ENCODE results near the gene EVA1A. TPM values are rescaled to one million over a fixed set of nuclear protein-coding genes. Genes with fewer than 3 reads are reported as not detected.

EVA1A gene
- total RNA-seq, 5 donors from 2014 or later (not counting 1 experiment from before 2014, with no cell fraction given), result 0.62 TPM; not detected in 4

DNA sequence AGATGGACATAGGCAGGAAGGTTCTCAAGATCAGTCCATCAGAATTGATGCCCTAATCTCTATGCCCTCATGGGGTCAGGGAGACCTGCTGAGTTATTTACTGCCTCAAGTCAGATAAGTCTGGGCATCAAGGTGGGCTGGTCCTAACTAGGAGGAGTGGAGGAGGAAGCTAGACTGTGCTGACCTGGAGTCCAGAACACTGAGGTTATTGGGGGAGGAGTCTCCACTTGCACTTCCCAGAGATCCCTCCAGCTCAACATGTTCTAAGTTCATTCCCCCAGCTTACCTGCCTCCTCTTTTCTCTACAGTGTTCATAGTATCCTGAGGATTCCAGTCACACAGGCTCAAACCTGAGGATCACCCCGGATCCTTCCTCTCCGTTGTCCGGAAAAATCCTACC lies 19.3 kb downstream of the EVA1A start:
- no peaks in the 10 kb centered on the region for H3K9me3 ChIP-seq
- H3K27me3 ChIP-seq (replicated peaks in 1 of 2; ENCODE audit: control insufficient read depth in 2 of 2, extremely low read depth in 1 of 2, insufficient read depth in 2 of 2, low read length in 1 of 2), result peaks cover 0 to 2% of the 10 kb centered on the region in 2 experiments
- Mint-ChIP-seq H3K36me3 (no peaks in the 10 kb centered on the region), H3K4me1 (no peaks in the 10 kb centered on the region), H3K4me3 (no peak overlapping the region), H3K27ac (no peak overlapping the region), H3K27me3 (peaks cover 0 to 20% of the 10 kb centered on the region in 2 donors), H3K9me3 (peaks cover 0 to 10% (median 0%) of the 10 kb centered on the region in 3 donors)
- no peaks in the 10 kb centered on the region for H3K4me1 ChIP-seq (ENCODE audit: control insufficient read depth in 1 of 2, extremely low read depth in 1 of 2, insufficient read depth in 2 of 2, low read length in 2 of 2)
- DNase-seq (no peak), ATAC-seq (replicated peaks in 1 of 4) (no peak)
- ChIA-PET CTCF (no interaction called here), POLR2A (no interaction called here)
- WGBS (ENCODE audit: insufficient coverage), result no CpG with 5 or more reads among the region's 3 CpGs
- H3K4me3 ChIP-seq (ENCODE audit: control insufficient read depth in 1 of 2, extremely low read depth in 1 of 2, low read length in 1 of 2), result no peak overlapping the region
- H3K36me3 ChIP-seq (ENCODE audit: control insufficient read depth in 2 of 2, extremely low read depth in 1 of 2, insufficient read depth in 1 of 2, low read length in 1 of 2), result no peaks in the 10 kb centered on the region
- no peak overlapping the region for H3K27ac ChIP-seq (ENCODE audit: low read length)

DNA sequence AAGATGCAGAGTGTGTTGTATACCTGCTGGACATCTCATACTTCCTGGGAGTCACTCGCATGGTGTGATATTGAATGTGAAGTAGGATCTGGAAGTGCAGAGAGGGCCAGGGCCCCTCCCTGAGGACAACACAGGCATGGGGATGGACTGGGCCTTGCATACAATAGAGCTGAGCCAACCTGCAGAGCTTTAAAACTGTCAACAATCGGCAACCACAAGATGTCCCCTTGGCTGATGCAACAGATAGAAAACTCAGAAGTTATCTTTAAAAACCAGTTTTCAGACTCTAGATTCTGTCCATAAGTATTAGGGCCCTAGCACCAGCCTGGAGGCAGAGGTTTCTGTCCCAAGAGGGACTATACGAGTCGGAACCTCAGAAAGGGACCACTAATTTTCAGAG lies 19.7 kb downstream of the EVA1A start:
- ATAC-seq (replicated peaks in 1 of 4) (no peak), DNase-seq (no peak)
- no peaks in the 10 kb centered on the region for H3K9me3 ChIP-seq
- no peak overlapping the region for H3K27ac Mint-ChIP-seq
- H3K27ac ChIP-seq (ENCODE audit: low read length), result no peak overlapping the region
- POLR2A ChIA-PET, result no interaction called here
- H3K4me3 ChIP-seq (ENCODE audit: control insufficient read depth in 1 of 2, extremely low read depth in 1 of 2, low read length in 1 of 2), result no peak overlapping the region
- CTCF ChIA-PET, result no interaction called here
- WGBS (ENCODE audit: insufficient coverage), result 83% methylated on average over 1 of the region's 4 CpGs
- H3K27me3 ChIP-seq (replicated peaks in 1 of 2; ENCODE audit: control insufficient read depth in 2 of 2, extremely low read depth in 1 of 2, insufficient read depth in 2 of 2, low read length in 1 of 2), result peaks cover 0 to 4% of the 10 kb centered on the region in 2 experiments
- no peaks in the 10 kb centered on the region for H3K4me1 ChIP-seq (ENCODE audit: control insufficient read depth in 1 of 2, extremely low read depth in 1 of 2, insufficient read depth in 2 of 2, low read length in 2 of 2)
- H3K36me3 Mint-ChIP-seq, result no peaks in the 10 kb centered on the region
- peaks cover 0 to 10% (median 0%) of the 10 kb centered on the region in 3 donors for H3K9me3 Mint-ChIP-seq
- no peak overlapping the region for H3K4me3 Mint-ChIP-seq
- no peaks in the 10 kb centered on the region for H3K36me3 ChIP-seq (ENCODE audit: control insufficient read depth in 2 of 2, extremely low read depth in 1 of 2, insufficient read depth in 1 of 2, low read length in 1 of 2)
- H3K27me3 Mint-ChIP-seq, result peaks cover 0 to 20% of the 10 kb centered on the region in 2 donors
- H3K4me1 Mint-ChIP-seq, result no peaks in the 10 kb centered on the region

DNA sequence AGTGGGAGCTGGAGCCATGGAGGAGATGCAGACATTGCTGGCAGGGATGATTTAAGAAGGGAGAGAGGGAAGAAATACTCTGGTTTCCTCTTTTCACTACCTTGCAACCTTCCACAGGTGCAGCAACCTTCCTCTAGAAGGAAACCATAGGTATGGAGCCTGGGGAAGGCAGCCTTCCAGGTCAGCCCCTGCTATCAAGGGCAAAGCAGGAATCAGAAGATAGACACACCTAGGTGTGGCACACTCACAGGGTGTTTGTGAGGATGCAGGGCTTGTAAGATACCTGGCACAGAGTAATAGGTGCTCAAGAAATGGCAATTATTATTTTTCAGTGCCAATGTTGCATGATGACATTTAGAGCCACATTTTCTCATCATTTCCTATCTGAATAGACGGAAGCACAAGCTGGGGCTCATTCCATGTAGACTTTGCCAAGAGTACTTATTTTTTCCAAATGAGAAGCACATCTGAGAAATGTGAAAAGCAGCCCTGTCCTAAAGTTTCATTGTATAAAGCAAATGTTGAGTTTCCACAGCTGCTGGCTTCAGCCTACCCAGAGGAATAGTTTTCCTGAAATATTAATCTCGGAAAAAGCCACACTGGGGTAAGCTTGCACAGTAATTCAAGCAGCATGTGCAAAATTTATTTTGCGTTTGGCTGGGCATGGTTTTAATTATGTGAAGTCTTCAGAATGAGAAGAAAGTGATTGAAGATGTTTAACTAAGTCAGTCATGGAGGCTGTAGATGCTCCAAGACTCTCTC lies 20.6 kb downstream of the EVA1A start:
- 79% methylated on average over 2 of the region's 3 CpGs for WGBS (ENCODE audit: insufficient coverage)
- Histone ChIP-seq H3K27ac (ENCODE audit: low read length) (no peak overlapping the region), H3K9me3 (no peaks in the 10 kb centered on the region), H3K4me1 (ENCODE audit: control insufficient read depth in 1 of 2, extremely low read depth in 1 of 2, insufficient read depth in 2 of 2, low read length in 2 of 2) (no peaks in the 10 kb centered on the region), H3K36me3 (ENCODE audit: control insufficient read depth in 2 of 2, extremely low read depth in 1 of 2, insufficient read depth in 1 of 2, low read length in 1 of 2) (no peaks in the 10 kb centered on the region), H3K27me3 (replicated peaks in 1 of 2; ENCODE audit: control insufficient read depth in 2 of 2, extremely low read depth in 1 of 2, insufficient read depth in 2 of 2, low read length in 1 of 2) (peaks cover 0 to 6% of the 10 kb centered on the region in 2 experiments), H3K4me3 (ENCODE audit: control insufficient read depth in 1 of 2, extremely low read depth in 1 of 2, low read length in 1 of 2) (no peak overlapping the region)
- no peak for ATAC-seq (replicated peaks in 1 of 4)
- no peak for DNase-seq
- Mint-ChIP-seq H3K4me3 (no peak overlapping the region), H3K27ac (no peak overlapping the region), H3K4me1 (no peaks in the 10 kb centered on the region), H3K9me3 (peaks cover 0 to 10% (median 0%) of the 10 kb centered on the region in 3 donors), H3K27me3 (peaks cover 0 to 18% of the 10 kb centered on the region in 2 donors), H3K36me3 (no peaks in the 10 kb centered on the region)
- CTCF ChIA-PET, result no interaction called here
- POLR2A ChIA-PET, result no interaction called here

DNA sequence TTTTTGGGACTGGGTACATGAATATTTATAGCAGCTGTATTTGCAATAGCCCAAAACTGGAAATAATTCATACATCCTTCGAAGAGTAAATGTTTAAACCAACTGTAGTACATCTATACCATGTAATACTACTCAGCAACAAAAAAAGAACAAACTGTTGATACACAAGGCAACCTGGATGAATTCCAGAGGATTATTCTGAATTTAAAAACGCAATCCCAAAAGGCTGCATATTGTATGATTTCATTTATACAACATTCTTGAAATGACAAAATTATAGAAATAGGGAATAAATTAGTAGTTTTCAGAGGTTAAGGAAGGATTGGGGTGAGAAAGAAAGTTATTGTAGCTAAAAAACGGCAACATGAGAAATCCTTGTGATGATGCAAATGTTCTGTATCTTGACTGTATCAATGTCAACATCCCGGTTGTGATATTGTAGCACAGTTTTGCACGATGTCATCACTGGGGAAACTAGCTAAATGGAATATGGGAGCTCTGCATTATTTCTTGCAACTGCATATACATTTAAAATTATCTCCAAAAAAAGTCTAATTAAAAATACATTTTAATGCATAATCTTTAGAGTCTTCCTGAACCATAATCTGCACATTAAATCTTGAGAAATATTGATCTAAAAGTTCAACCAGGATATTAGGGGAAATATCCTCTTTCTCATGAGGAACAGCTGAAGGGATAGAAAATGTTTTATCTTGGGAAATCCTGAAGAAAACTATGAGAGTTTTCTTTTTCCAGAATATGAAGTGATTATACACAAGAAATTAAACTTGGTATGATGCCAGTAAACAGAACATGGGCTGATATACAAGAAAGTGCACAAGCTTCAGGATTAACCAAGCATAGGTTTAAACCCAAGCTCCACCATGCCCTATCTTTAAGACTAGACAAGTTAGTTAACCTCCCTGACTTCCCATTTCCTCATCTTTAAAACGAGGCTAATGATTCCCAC lies 21.9 kb downstream of the EVA1A start:
- Mint-ChIP-seq H3K27ac (no peak overlapping the region), H3K4me3 (no peak overlapping the region), H3K36me3 (no peaks in the 10 kb centered on the region), H3K27me3 (peaks cover 0 to 18% of the 10 kb centered on the region in 2 donors), H3K9me3 (peaks cover 0 to 10% (median 0%) of the 10 kb centered on the region in 3 donors), H3K4me1 (no peaks in the 10 kb centered on the region)
- Histone ChIP-seq H3K27ac (ENCODE audit: low read length) (no peak overlapping the region), H3K27me3 (replicated peaks in 1 of 2; ENCODE audit: control insufficient read depth in 2 of 2, extremely low read depth in 1 of 2, insufficient read depth in 2 of 2, low read length in 1 of 2) (peaks cover 0 to 6% of the 10 kb centered on the region in 2 experiments), H3K4me1 (ENCODE audit: control insufficient read depth in 1 of 2, extremely low read depth in 1 of 2, insufficient read depth in 2 of 2, low read length in 2 of 2) (no peaks in the 10 kb centered on the region), H3K9me3 (no peaks in the 10 kb centered on the region), H3K36me3 (ENCODE audit: control insufficient read depth in 2 of 2, extremely low read depth in 1 of 2, insufficient read depth in 1 of 2, low read length in 1 of 2) (no peaks in the 10 kb centered on the region), H3K4me3 (ENCODE audit: control insufficient read depth in 1 of 2, extremely low read depth in 1 of 2, low read length in 1 of 2) (no peak overlapping the region)
- ChIA-PET POLR2A (no interaction called here), CTCF (no interaction called here)
- WGBS (ENCODE audit: insufficient coverage), result 84% methylated on average over 3 of the region's 6 CpGs
- ATAC-seq (replicated peaks in 1 of 4), result no peak
- DNase-seq, result no peak

DNA sequence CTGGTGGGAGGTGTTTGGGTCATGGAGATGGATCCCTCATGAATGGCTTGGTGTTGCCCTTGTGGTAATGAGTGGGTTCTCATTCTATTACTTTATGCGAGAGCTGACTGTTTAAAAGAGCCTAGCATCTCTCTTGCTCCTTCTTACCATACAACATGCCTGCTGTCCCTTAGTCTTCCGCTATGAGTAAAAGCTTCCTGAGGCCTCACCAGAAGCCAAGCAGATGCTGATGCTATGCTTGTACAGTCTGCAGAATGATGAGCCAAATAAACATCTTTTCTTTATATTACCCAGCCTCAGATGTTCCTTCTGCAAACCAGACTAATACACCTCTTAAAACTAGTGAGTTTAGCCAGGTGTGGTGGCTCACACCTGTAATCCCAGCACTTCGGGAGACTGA lies 23.1 kb downstream of the EVA1A start:
- CTCF ChIA-PET, result no interaction called here
- 90% methylated on average over 2 of the region's 3 CpGs for WGBS (ENCODE audit: insufficient coverage)
- H3K36me3 Mint-ChIP-seq, result no peaks in the 10 kb centered on the region

DNA sequence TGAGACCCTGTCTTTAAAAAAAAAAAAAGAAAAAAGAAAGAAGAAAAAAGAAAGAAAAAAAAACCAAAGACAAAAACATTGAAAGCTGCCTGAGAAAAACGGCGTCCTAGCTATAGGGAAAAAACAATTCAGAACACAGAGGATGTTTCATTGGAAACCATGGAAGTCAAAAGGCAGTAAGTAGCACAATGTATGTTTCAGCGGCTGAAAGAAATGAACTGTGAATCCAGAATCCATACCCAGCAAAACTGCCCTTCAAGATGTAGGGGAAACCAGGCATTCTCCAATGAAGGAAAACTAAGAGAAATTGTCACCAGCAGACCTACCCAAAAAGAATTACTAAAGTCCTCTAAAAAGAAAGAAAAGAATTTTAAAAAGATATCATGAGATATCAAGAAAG lies 27.6 kb downstream of the EVA1A start:
- H3K4me1 Mint-ChIP-seq, result no peaks in the 10 kb centered on the region
- ChIA-PET CTCF (interaction anchor here in 1 of 2 donors (0.6 kb wide), 1 partner anchor 16 kb away, joined by 3 read pairs; no protein-coding TSS in a partner anchor), POLR2A (no interaction called here)
- H3K4me1 ChIP-seq (ENCODE audit: control insufficient read depth in 1 of 2, extremely low read depth in 1 of 2, insufficient read depth in 2 of 2, low read length in 2 of 2), result no peaks in the 10 kb centered on the region
- DNase-seq (no peak), ATAC-seq (replicated peaks in 1 of 4) (no peak)
- H3K4me3 ChIP-seq (ENCODE audit: control insufficient read depth in 1 of 2, extremely low read depth in 1 of 2, low read length in 1 of 2), result no peak overlapping the region
- H3K27ac Mint-ChIP-seq, result no peak overlapping the region
- H3K36me3 Mint-ChIP-seq, result no peaks in the 10 kb centered on the region
- H3K27me3 Mint-ChIP-seq, result peaks cover 11 to 16% of the 10 kb centered on the region in 2 donors
- H3K36me3 ChIP-seq (ENCODE audit: control insufficient read depth in 2 of 2, extremely low read depth in 1 of 2, insufficient read depth in 1 of 2, low read length in 1 of 2), result no peaks in the 10 kb centered on the region
- WGBS (ENCODE audit: insufficient coverage), result 100% methylated on average over 2 of the region's 3 CpGs
- peaks cover 0 to 11% of the 10 kb centered on the region in 2 experiments for H3K27me3 ChIP-seq (replicated peaks in 1 of 2; ENCODE audit: control insufficient read depth in 2 of 2, extremely low read depth in 1 of 2, insufficient read depth in 2 of 2, low read length in 1 of 2)
- no peak overlapping the region for H3K4me3 Mint-ChIP-seq
- no peaks in the 10 kb centered on the region for H3K9me3 ChIP-seq
- peaks cover 0 to 3% (median 0%) of the 10 kb centered on the region in 3 donors for H3K9me3 Mint-ChIP-seq
- no peak overlapping the region for H3K27ac ChIP-seq (ENCODE audit: low read length)

More for the DNA sequence above, 23.1 kb downstream of the EVA1A start:
- Mint-ChIP-seq H3K4me3 (no peak overlapping the region), H3K9me3 (peaks cover 0 to 10% (median 0%) of the 10 kb centered on the region in 3 donors), H3K27ac (no peak overlapping the region), H3K27me3 (peaks cover 0 to 18% of the 10 kb centered on the region in 2 donors), H3K4me1 (no peaks in the 10 kb centered on the region)
- Histone ChIP-seq H3K27me3 (replicated peaks in 1 of 2; ENCODE audit: control insufficient read depth in 2 of 2, extremely low read depth in 1 of 2, insufficient read depth in 2 of 2, low read length in 1 of 2) (peaks cover 0 to 6% of the 10 kb centered on the region in 2 experiments), H3K4me1 (ENCODE audit: control insufficient read depth in 1 of 2, extremely low read depth in 1 of 2, insufficient read depth in 2 of 2, low read length in 2 of 2) (no peaks in the 10 kb centered on the region), H3K4me3 (ENCODE audit: control insufficient read depth in 1 of 2, extremely low read depth in 1 of 2, low read length in 1 of 2) (no peak overlapping the region), H3K27ac (ENCODE audit: low read length) (no peak overlapping the region), H3K36me3 (ENCODE audit: control insufficient read depth in 2 of 2, extremely low read depth in 1 of 2, insufficient read depth in 1 of 2, low read length in 1 of 2) (no peaks in the 10 kb centered on the region), H3K9me3 (no peaks in the 10 kb centered on the region)
- no peak for DNase-seq
- ATAC-seq (replicated peaks in 1 of 4), result no peak
- POLR2A ChIA-PET, result no interaction called here

Data from T-cell (primary cell).